Adrenal gland (tissue), 12 donors: ENCODE measurements around the gene MYH10. TPM values are rescaled to one million over a fixed set of nuclear protein-coding genes. Genes with fewer than 3 reads are reported as not detected.

Experiments used
- DNase-seq, 7 donors: peaks; one replicate each; pipeline ENCODE4 v3.0.0-alpha.2; 2019 to 2020
- H3K27ac ChIP-seq, 5 donors: fragments of 200-600 bp; sonication (generic) in 4 of 5; 1 replicate in 3 of 5; 2 replicates in 2 of 5; pipeline versions ENCODE4 v1.5.1 to v1.8.0; 2016 to 2020; ENCODE audit warnings: mild to moderate bottlenecking in 1 of 5
- H3K27me3 ChIP-seq: fragments of 200-600 bp; 2 replicates; pipeline ENCODE4 v1.8.0; 2021
- H3K36me3 ChIP-seq, 2 donors: fragments of 200-600 bp; replicated peaks in 1 of 2; 1 replicate in 1 of 2; 2 replicates in 1 of 2; pipeline versions ENCODE4 v1.5.1 to v1.8.0; 2018 to 2022
- H3K4me1 ChIP-seq, 2 donors: fragments of 200-600 bp; replicated peaks in 1 of 2; 1 replicate in 1 of 2; 2 replicates in 1 of 2; pipeline versions ENCODE4 v1.5.1 to v1.8.0; 2018 to 2021
- H3K4me3 ChIP-seq, 4 donors: fragments of 200-600 bp; sonication (generic) in 3 of 4; one replicate each; pipeline ENCODE4 v1.5.1; 2016 to 2018
- H3K9me3 ChIP-seq, 3 donors: fragments of 200-600 bp; sonication (generic) in 1 of 3; replicated peaks in 1 of 3; 1 replicate in 2 of 3; 2 replicates in 1 of 3; pipeline versions ENCODE4 v1.5.1 to v1.8.0; 2016 to 2021
- POLR2A ChIP-seq, 2 donors: fragments of 450-650 bp; IDR thresholded peaks; one replicate each; pipeline ENCODE4 v1.6.1; 2017; ENCODE audit warnings: antibody characterized with exemption in 2 of 2, mild to moderate bottlenecking in 2 of 2, moderate library complexity in 1 of 2
- WGBS, 4 donors: extraction: QIAGEN DNeasy Blood & Tissue Kit in 2 of 4; methylation state at CpG; one replicate each; pipeline versions ENCODE4 v1.1.5 to v1.1.7; 2013 to 2017; 5-methylcytosine and 5-hydroxymethylcytosine counted together
- intact Hi-C, 2 donors: fragments of 100-400 bp; cut with DNase I; formaldehyde crosslinking; loops; one replicate each; pipeline versions ENCODE4 v1.14.1 to v1.15.0; 2022 to 2023
- polyA plus RNA-seq, 3 donors: library from polyadenylated mRNA; stranded (reverse); fragments of 200-250 nt in 2 of 3; fragments of 350-450 nt in 1 of 3; fragmentation: Illumina TruSeq in 1 of 3; extraction: RNeasy Lipid Tissue Mini Kit (QIAGEN cat#74804) in 1 of 3; gene quantifications; one replicate each; pipeline ENCODE4 v1.2.3, GENCODE V29; 2013 to 2014
- total RNA-seq, 9 donors: library from RNA; depleted of rRNA in 4 of 9; stranded (reverse); fragments of >200 nt in 4 of 9; fragments of 120-200 nt in 1 of 9; fragmentation: NEBNext Ultra II Directional in 1 of 9; extraction: Animal tissue kit (Norgen Biotek cat#: 25700) in 1 of 9; gene quantifications; one replicate each; pipeline versions ENCODE4 v1.1.0 to v1.2.4, GENCODE V29; 2013 to 2023
- TF ChIP-seq, protein P1 (sequence below), 6 experiments: fragments of 450-650 bp in 4 of 6; fragments of 200-600 bp in 2 of 6; sonication (generic) in 1 of 6; IDR thresholded peaks; 1 replicate in 5 of 6; 2 replicates in 1 of 6; pipeline versions ENCODE4 v1.5.1 to v1.8.0; 2016 to 2021; ENCODE audit warnings: antibody characterized with exemption in 6 of 6, mild to moderate bottlenecking in 2 of 6, moderate library complexity in 1 of 6
- donor health status: healthy with polysubstance abuse.
- donor health status: Bipolar disorder and iron deficiency.
- donor health status: DM: yes; HTN: yes; CAD: no.
- donor health status: DM: no; HTN: no; CAD: no.
- donor health status: DM: no; HTN: no; CAD: no.
- donor health status: DM: yes; HTN: yes; CAD: no.

The MYH10 gene
- total and polyA plus RNA-seq, 12 donors, result 9.8 to 101 (median 41.0) TPM

DNA sequence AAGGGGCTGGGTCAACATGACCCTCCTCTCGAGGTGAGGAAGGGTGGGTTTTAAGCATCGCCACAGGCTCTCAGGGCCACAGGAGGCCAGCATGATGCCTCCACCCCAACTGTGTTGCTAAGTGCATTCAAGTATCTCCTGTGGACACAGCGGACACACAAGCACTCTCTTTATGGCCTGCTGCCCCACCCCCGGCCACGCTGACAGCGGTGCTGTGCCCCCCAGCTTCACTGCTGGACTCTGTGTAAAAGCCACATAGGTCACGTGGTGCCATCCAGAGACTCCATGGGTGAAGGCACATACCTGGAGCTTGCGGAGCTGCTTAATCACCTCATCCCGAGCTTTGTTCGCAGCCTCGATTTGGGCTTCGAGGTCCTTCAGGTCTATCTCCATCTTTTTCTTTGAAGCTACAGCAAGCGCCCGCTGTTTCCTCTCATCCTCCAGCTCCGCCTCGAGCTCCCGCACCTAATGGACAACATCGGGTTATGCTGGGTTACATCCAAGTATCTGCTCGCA, 143.3 kb downstream of the MYH10 start:
- peaks cover 0 to 36% of the 10 kb centered on the region in 2 donors for H3K36me3 ChIP-seq
- intact Hi-C loops, result no loop called here
- TF ChIP-seq POLR2A (IDR thresholded peaks at IDR 0.05), result no peak
- TF ChIP-seq, protein P1, sequence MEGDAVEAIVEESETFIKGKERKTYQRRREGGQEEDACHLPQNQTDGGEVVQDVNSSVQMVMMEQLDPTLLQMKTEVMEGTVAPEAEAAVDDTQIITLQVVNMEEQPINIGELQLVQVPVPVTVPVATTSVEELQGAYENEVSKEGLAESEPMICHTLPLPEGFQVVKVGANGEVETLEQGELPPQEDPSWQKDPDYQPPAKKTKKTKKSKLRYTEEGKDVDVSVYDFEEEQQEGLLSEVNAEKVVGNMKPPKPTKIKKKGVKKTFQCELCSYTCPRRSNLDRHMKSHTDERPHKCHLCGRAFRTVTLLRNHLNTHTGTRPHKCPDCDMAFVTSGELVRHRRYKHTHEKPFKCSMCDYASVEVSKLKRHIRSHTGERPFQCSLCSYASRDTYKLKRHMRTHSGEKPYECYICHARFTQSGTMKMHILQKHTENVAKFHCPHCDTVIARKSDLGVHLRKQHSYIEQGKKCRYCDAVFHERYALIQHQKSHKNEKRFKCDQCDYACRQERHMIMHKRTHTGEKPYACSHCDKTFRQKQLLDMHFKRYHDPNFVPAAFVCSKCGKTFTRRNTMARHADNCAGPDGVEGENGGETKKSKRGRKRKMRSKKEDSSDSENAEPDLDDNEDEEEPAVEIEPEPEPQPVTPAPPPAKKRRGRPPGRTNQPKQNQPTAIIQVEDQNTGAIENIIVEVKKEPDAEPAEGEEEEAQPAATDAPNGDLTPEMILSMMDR (IDR thresholded peaks at IDR 0.05), result no peak
- DNase-seq, result peak in 1 of 7 donors; percentile 49
- no peaks in the 10 kb centered on the region for H3K27me3 ChIP-seq
- H3K4me3 ChIP-seq, result no peak overlapping the region
- H3K4me1 ChIP-seq, result no peaks in the 10 kb centered on the region
- no peaks in the 10 kb centered on the region for H3K9me3 ChIP-seq
- no peak overlapping the region for H3K27ac ChIP-seq
- 89 to 99% (median 92%) methylated on average over 13 to 19 of the region's 19 CpGs for WGBS, 4 donors

DNA sequence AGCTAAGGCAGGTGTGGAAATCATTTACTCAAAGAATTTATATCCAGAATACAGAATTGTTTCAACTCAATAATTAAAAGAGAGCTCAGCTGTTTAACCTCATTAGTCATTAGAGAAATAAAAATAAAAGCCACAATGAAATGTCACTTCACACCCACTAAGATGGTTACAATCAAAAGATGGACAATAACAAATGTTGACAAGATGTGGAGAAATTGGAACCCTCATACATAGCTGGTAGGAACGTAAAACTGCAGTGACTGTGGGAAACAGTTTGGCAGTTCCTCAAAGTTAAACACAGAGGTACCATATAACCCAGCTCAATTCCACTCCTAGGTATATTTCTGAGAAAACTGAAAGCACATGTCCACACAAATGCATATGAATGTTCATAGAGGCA, 145.0 kb downstream of the MYH10 start:
- peaks cover under 1 to 1% of the 10 kb centered on the region in 2 donors for H3K4me1 ChIP-seq
- H3K27ac ChIP-seq, result no peak overlapping the region
- intact Hi-C loops, result no loop called here
- 94 to 100% (median 100%) methylated on average over 1 of the region's 1 CpG for WGBS, 4 donors
- H3K27me3 ChIP-seq, result no peaks in the 10 kb centered on the region
- TF ChIP-seq POLR2A (IDR thresholded peaks at IDR 0.05), result no peak
- TF ChIP-seq, protein P1 (IDR thresholded peaks at IDR 0.05), result no peak
- peaks cover 0 to 31% of the 10 kb centered on the region in 2 donors for H3K36me3 ChIP-seq
- no peak for DNase-seq
- no peaks in the 10 kb centered on the region for H3K9me3 ChIP-seq
- no peak overlapping the region for H3K4me3 ChIP-seq

DNA sequence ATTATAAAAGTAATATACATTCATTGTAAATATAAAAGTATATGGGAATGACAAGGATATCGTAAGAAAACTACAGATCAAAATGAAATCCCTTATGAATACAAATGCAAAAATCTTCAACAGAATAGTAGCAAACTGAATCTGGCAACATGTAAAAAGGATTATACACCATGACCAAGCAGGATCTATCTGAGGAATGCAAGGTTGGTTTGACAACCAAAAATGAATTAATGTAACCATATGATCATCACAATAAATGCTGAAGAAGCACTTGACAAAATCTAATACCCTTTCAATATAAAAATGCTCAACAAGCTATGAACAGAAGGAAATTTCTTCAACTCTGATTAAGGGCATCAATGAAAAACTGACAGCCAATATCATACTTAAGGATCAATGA, 146.1 kb downstream of the MYH10 start:
- DNase-seq, result no peak
- intact Hi-C loops, result no loop called here
- Histone ChIP-seq H3K27ac (no peak overlapping the region), H3K27me3 (no peaks in the 10 kb centered on the region), H3K4me1 (peaks cover 11 to 12% of the 10 kb centered on the region in 2 donors), H3K4me3 (no peak overlapping the region), H3K9me3 (no peaks in the 10 kb centered on the region), H3K36me3 (peaks cover 0 to 26% of the 10 kb centered on the region in 2 donors)
- WGBS, 4 donors, result 93 to 100% (median 98%) methylated on average over 1 of the region's 1 CpG
- TF ChIP-seq POLR2A (IDR thresholded peaks at IDR 0.05), result no peak
- TF ChIP-seq, protein P1 (IDR thresholded peaks at IDR 0.05), result no peak

DNA sequence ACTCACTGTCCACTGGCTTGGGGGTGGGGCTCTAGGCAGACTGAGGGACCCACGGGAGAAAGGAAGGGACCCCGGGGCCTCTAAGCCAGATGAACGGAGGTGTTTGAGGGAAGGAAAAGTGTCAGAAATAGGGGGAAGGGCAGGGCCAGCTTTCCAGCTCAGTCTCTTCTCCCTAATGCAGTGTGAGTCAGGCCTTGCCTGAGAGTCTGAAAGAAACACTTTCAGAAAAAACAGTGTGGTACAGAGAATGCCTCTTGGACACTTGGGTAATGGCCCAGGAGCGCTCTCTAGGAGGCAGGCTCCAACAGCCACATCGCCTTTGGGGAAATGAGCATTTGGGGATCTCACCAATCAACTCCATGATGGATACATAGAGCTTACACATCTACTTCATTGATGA, 148.0 kb downstream of the MYH10 start:
- peak in 1 of 7 donors; percentile 46 for DNase-seq
- intact Hi-C loops, result no loop called here
- 84 to 91% (median 89%) methylated on average over 5 of the region's 5 CpGs for WGBS, 4 donors
- no peak overlapping the region for H3K27ac ChIP-seq
- TF ChIP-seq, protein P1 (IDR thresholded peaks at IDR 0.05), result no peak
- no peak for TF ChIP-seq POLR2A (IDR thresholded peaks at IDR 0.05)
- no peak overlapping the region for H3K4me3 ChIP-seq
- no peaks in the 10 kb centered on the region for H3K27me3 ChIP-seq
- peaks cover 11 to 16% of the 10 kb centered on the region in 2 donors for H3K4me1 ChIP-seq
- H3K9me3 ChIP-seq, result no peaks in the 10 kb centered on the region
- peaks cover 0 to 35% of the 10 kb centered on the region in 2 donors for H3K36me3 ChIP-seq
